Sigmoid colon (tissue), 7 donors: ENCODE data around the gene PPFIBP1. TPM values are rescaled to one million over a fixed set of nuclear protein-coding genes. Genes with fewer than 3 reads are reported as not detected.

Source experiments
- DNase-seq: peaks from one replicate; pipeline ENCODE4 v3.0.0-alpha.2; 2019
- H3K27ac ChIP-seq, 4 donors: fragments of 200-600 bp; sonication (generic); one replicate each; pipeline ENCODE4 v1.5.1; 2016 to 2019; ENCODE audit warnings: mild to moderate bottlenecking in 1 of 4
- H3K27me3 ChIP-seq, 3 donors: fragments of 200-600 bp; sonication (generic); one replicate each; pipeline ENCODE4 v1.5.1; 2019; ENCODE audit warnings: mild to moderate bottlenecking in 1 of 3
- H3K36me3 ChIP-seq, 4 donors: fragments of 200-600 bp; sonication (generic); one replicate each; pipeline ENCODE4 v1.5.1; 2016 to 2019
- H3K4me1 ChIP-seq, 4 donors: fragments of 200-600 bp; sonication (generic); one replicate each; pipeline ENCODE4 v1.5.1; 2017 to 2019
- H3K4me3 ChIP-seq, 4 donors: fragments of 200-600 bp; sonication (generic); one replicate each; pipeline ENCODE4 v1.5.1; 2017 to 2019; ENCODE audit warnings: mild to moderate bottlenecking in 2 of 4, moderate library complexity in 1 of 4
- H3K9me3 ChIP-seq, 4 donors: fragments of 200-600 bp in 3 of 4; sonication (generic) in 3 of 4; one replicate each; pipeline versions ENCODE4 v1.5.1 to v1.6.1; 2013 to 2019
- CTCF ChIP-seq, 4 experiments: fragments of 450-650 bp in 3 of 4; fragments of 200-600 bp in 1 of 4; IDR thresholded peaks; one replicate each; pipeline ENCODE4 v1.5.1; 2016 to 2019; ENCODE audit warnings: antibody characterized with exemption in 4 of 4, mild to moderate bottlenecking in 3 of 4, moderate library complexity in 2 of 4
- EP300 ChIP-seq, 4 donors: sonication (generic); formaldehyde crosslinking; IDR thresholded peaks; one replicate each; pipeline ENCODE4 v1.6.1; 2017; ENCODE audit warnings: antibody characterized with exemption in 4 of 4
- POLR2A ChIP-seq, 2 donors: fragments of 450-650 bp; IDR thresholded peaks; one replicate each; pipeline ENCODE4 v1.6.1; 2016; ENCODE audit warnings: antibody characterized with exemption in 2 of 2, mild to moderate bottlenecking in 2 of 2, moderate library complexity in 2 of 2
- POLR2AphosphoS5 ChIP-seq, 4 donors: sonication (generic); formaldehyde crosslinking; IDR thresholded peaks; one replicate each; pipeline ENCODE4 v1.6.1; 2017; ENCODE audit warnings: antibody characterized with exemption in 4 of 4
- WGBS, 2 donors: extraction: QIAGEN DNeasy Blood & Tissue Kit; methylation state at CpG; one replicate each; pipeline ENCODE4 v1.1.7; 2013; 5-methylcytosine and 5-hydroxymethylcytosine counted together
- intact Hi-C: fragments of 100-400 bp; cut with DNase I; formaldehyde crosslinking; loops from one replicate; pipeline ENCODE4 v1.15.1; 2023
- polyA plus RNA-seq, 3 donors: library from polyadenylated mRNA; stranded (reverse); fragments of 200-250 nt; gene quantifications; one replicate each; pipeline ENCODE4 v1.2.3, GENCODE V29; 2013
- total RNA-seq, 4 donors: library from RNA; depleted of rRNA; stranded (reverse); fragments of >200 nt; gene quantifications; one replicate each; pipeline ENCODE4 v1.1.0, GENCODE V29; 2016
- donor health status: healthy with polysubstance abuse.
- donor health status: Bipolar disorder and iron deficiency.
- donor health status: healthy.

Gene PPFIBP1
- total and polyA plus RNA-seq, 7 donors, result 5.5 to 101 (median 65.3) TPM

GRCh38 chr12:27673101-27673718 is 149.2 kb downstream of the PPFIBP1 start:
- Histone ChIP-seq H3K36me3 (peaks cover 8 to 77% (median 16%) of the 10 kb centered on the region in 4 donors), H3K27ac (peak overlapping the region in 1 of 4 donors; percentile 8), H3K4me3 (no peak overlapping the region), H3K27me3 (no peaks in the 10 kb centered on the region), H3K4me1 (peaks cover 0 to 7% (median 0%) of the 10 kb centered on the region in 4 donors), H3K9me3 (no peaks in the 10 kb centered on the region)
- no peak for DNase-seq
- 64 to 86% methylated on average over 3 of the region's 3 CpGs for WGBS, 2 donors
- intact Hi-C loops, result no loop called here
- no peak for TF ChIP-seq CTCF (IDR thresholded peaks at IDR 0.05)
- no peak for TF ChIP-seq POLR2A (IDR thresholded peaks at IDR 0.05)
- no peak for TF ChIP-seq POLR2AphosphoS5 (IDR thresholded peaks at IDR 0.05)
- TF ChIP-seq EP300 (IDR thresholded peaks at IDR 0.05), result no peak

- H3K36me3 ChIP-seq, result peaks cover 12 to 73% (median 19%) of the 10 kb centered on the region in 4 donors
- intact Hi-C loops, result no loop called here
- peaks cover 0 to 7% (median 0%) of the 10 kb centered on the region in 4 donors for H3K4me1 ChIP-seq
- TF ChIP-seq POLR2AphosphoS5 (IDR thresholded peaks at IDR 0.05) (no peak), POLR2A (IDR thresholded peaks at IDR 0.05) (no peak), CTCF (IDR thresholded peaks at IDR 0.05) (no peak), EP300 (IDR thresholded peaks at IDR 0.05) (no peak)
- 70 to 84% methylated on average over 2 of the region's 2 CpGs for WGBS, 2 donors
- no peak overlapping the region for H3K4me3 ChIP-seq
- no peaks in the 10 kb centered on the region for H3K9me3 ChIP-seq
- H3K27ac ChIP-seq, result no peak overlapping the region
- no peaks in the 10 kb centered on the region for H3K27me3 ChIP-seq
- no peak for DNase-seq
Observed at GRCh38 chr12:27674989-27675388, 151.0 kb downstream of the PPFIBP1 start.

GRCh38 chr12:27680619-27681018 is 156.6 kb downstream of the PPFIBP1 start:
- Histone ChIP-seq H3K27ac (no peak overlapping the region), H3K4me3 (no peak overlapping the region), H3K27me3 (no peaks in the 10 kb centered on the region), H3K9me3 (no peaks in the 10 kb centered on the region), H3K4me1 (no peaks in the 10 kb centered on the region), H3K36me3 (peaks cover 19 to 86% (median 28%) of the 10 kb centered on the region in 4 donors)
- intact Hi-C loops, result no loop called here
- no peak for DNase-seq
- TF ChIP-seq POLR2A (IDR thresholded peaks at IDR 0.05) (no peak), EP300 (IDR thresholded peaks at IDR 0.05) (no peak), CTCF (IDR thresholded peaks at IDR 0.05) (no peak), POLR2AphosphoS5 (IDR thresholded peaks at IDR 0.05) (no peak)

GRCh38 chr12:27682534-27682933 is 158.5 kb downstream of the PPFIBP1 start:
- H3K4me3 ChIP-seq, result no peak overlapping the region
- no peaks in the 10 kb centered on the region for H3K27me3 ChIP-seq
- intact Hi-C loops, result no loop called here
- no peaks in the 10 kb centered on the region for H3K9me3 ChIP-seq
- 90 to 93% methylated on average over 2 of the region's 2 CpGs for WGBS, 2 donors
- TF ChIP-seq POLR2A (IDR thresholded peaks at IDR 0.05) (no peak), POLR2AphosphoS5 (IDR thresholded peaks at IDR 0.05) (no peak), CTCF (IDR thresholded peaks at IDR 0.05) (no peak), EP300 (IDR thresholded peaks at IDR 0.05) (no peak)
- H3K27ac ChIP-seq, result no peak overlapping the region
- no peak for DNase-seq
- no peaks in the 10 kb centered on the region for H3K4me1 ChIP-seq
- peaks cover 11 to 90% (median 20%) of the 10 kb centered on the region in 4 donors for H3K36me3 ChIP-seq

- Histone ChIP-seq H3K9me3 (no peaks in the 10 kb centered on the region), H3K36me3 (peaks cover 19 to 97% (median 27%) of the 10 kb centered on the region in 4 donors), H3K4me3 (no peak overlapping the region), H3K27ac (no peak overlapping the region), H3K27me3 (no peaks in the 10 kb centered on the region), H3K4me1 (no peaks in the 10 kb centered on the region)
- 19 to 67% methylated on average over 2 of the region's 2 CpGs for WGBS, 2 donors
- TF ChIP-seq POLR2A (IDR thresholded peaks at IDR 0.05), result no peak
- no peak for TF ChIP-seq CTCF (IDR thresholded peaks at IDR 0.05)
- no peak for TF ChIP-seq POLR2AphosphoS5 (IDR thresholded peaks at IDR 0.05)
- TF ChIP-seq EP300 (IDR thresholded peaks at IDR 0.05), result no peak
- no peak for DNase-seq
- intact Hi-C loops, result no loop called here
Observed at GRCh38 chr12:27685274-27685673, 161.3 kb downstream of the PPFIBP1 start.
